GM18951 (cell line): ENCODE measurements around the gene RNPEPL1.
"Not testable (repeated sequence)": the region's sequence is repeated elsewhere in the genome, so short reads cannot be mapped to it uniquely, and the experiment has no call there.

ENCODE experiments used
- POLR2A ChIP-seq: IDR thresholded peaks from 4 replicates; pipeline ENCODE4 v1.6.1; 2011; ENCODE audit warnings: mild to moderate bottlenecking; ENCODE audit not compliant: insufficient read length, insufficient read depth; ENCODE audit errors: extremely low read depth
- in situ Hi-C: fragments of 300-500 bp; cut with MboI; formaldehyde crosslinking; loops from one replicate; pipeline ENCODE4 v1.12.0; 2022; ENCODE audit warnings: low sequenced_read_pairs, mixed read lengths, inconsistent platforms; ENCODE audit not compliant: unreplicated experiment

RNPEPL1 gene

DNA sequence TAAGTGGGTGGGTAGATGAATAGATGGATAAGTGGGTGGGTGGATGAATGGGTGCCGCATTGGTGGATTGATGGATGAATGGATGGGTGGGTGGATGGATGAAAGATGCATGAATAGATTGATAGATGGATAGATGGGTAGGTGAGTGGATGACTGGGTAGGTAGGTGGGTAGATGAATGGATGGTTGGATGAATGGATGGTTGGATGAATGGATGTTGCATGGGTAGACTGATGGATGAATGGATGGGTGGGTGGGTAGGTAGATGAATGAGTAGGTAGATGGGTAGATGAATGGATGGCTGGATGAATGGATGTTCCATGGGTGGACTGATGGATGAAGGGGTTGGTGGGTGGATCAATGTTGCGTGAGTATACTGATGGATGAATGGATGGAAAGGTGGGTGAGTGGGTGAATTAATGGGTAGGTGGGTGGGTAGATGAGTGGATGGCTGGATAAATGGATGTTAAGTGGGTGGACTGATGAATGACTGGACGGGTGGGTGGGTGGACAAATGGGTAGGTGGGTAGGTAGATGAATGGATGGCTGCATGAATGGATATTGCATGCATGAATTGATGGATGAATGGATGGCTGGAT lies 41.0 kb upstream of the RNPEPL1 start:
- no peak for TF ChIP-seq POLR2A
- in situ Hi-C loops: no loop called here

DNA sequence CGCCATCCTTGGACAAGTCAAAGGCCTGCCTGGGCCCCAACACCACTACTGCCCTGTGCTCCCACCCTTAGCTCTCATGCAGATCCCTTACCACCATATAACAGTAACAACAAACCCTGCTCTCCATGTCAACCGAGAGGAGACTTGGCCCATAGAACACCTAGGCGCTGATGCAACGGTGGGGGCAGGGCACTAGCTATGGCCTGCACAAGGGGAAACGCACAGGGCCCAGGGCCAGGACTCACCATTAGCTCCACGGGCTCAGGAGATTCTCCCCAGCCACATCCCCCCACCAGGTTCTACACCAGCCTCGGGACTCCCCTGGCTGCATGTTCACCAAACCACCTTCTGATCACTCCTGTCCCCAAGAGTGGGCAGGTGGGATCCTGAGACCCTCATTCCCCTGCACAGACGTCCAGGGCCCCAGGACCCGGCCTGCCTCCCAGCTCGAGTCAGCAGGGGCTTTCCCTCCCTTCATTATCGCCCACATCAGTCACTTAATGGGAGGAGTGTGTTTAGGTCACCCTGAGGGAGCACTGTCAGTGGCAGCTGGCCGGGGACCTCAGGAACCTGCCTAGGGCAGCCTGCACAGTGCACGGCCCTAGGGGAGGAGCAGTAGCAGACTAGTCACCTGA lies 39.8 kb upstream of the RNPEPL1 start:
- no peak for TF ChIP-seq POLR2A
- in situ Hi-C loops: no loop called here

DNA sequence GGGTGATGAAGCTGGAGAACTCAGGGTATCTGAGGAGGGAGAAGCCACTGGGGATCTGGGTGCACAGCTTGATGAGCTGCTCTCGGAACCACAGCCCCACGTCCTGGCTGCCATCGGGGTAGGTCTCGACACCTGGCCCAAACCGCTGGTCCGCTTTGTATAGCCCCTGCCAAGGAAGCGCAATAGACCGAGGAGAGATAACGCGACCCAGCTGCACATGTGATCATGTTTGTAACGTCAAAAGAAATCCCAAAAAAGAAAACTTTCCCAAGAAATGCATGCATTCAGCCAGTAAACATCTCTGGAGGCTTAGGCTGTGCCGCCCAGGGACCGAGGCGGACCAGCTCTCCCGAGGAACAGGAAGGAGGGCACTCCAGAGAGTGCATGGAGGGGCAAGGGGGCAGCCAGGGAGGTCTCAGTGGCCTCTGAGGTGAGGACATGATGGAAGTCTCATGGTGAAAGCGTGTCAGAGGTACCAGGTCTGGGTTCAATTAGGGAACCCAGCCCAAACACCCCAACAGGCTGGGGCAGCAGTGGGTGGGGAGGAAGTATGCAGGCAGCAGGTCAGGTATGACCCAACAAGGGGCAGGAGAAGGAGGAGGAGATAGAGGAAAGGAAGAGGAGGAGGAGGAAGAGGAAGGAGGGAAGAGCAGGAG lies 38.8 kb upstream of the RNPEPL1 start:
- in situ Hi-C loops: no loop called here

DNA sequence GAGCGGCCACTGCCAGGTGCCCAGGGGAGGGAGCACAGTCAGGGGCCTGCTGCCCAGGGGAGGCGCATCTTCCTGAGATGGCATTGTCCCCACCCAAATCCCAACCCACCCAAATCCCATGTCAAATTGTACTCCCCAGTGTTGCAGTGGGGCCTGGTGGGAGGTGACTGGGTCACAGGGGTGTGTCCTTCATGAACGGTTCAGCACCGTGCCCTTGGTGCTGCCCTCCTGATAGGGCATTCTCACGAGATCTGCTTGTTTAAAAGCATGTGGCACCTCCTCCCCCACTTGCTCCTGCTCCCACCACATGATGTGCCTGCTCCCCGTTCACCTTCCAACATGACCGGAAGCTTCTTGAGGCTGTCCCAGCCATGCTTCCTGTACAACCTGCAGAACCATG lies 38.1 kb upstream of the RNPEPL1 start:
- in situ Hi-C loops: no loop called here
- no peak for TF ChIP-seq POLR2A

More for the DNA sequence above, 38.8 kb upstream of the RNPEPL1 start:
- TF ChIP-seq POLR2A: no peak

DNA sequence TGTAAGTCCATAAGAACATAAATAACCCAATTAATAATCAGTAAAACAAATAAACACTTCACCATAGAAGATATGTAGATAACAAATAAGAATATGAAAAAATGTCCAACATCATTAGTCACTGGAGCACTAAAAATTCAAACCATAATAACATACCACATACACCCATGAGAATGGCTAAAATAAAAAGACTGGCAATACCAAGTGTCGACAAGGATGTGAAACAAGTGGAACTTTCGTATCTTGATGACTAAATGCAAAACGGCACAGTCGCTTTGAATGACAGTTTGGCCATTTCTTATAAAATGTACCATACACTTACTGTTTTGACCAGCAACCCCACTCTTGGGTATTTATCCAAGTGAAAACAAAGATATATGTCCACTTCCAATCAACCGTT lies 37.2 kb upstream of the RNPEPL1 start:
- in situ Hi-C loops: no loop called here
- TF ChIP-seq POLR2A: no peak

DNA sequence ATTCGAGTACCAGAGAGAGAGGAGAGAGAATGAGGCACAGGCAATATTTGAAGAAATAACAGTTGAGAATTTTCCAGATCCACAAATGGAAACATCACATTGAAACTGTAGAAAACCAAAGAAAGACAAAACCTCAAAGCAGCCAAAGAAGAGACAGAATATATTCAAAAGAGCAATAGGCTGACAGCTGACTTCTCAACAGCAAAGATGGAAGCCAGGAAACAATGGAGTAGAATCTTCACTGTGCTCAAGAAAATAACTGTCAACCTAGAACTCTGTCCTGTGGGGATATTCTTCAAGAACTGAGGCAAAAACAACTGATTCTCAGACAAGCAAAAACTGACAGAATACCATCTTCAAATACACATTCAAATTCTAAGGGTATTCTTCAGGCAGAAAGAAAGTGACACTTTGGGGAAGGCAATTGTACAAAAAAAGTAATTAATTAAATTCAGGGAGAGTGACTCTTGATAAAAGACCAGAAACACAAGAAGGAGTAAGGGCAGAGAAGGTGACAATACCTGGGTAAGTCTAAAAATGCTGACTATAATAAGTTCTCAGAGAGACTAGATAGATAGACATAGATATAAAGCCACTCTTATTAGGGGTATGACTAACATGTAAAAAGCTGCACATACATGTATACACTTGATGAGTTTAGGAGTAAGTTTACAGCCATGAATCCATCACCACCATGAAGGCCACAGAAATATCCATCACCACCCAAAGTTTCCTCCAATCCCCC lies 36.1 kb upstream of the RNPEPL1 start:
- in situ Hi-C loops: no loop called here
- TF ChIP-seq POLR2A: no peak

DNA sequence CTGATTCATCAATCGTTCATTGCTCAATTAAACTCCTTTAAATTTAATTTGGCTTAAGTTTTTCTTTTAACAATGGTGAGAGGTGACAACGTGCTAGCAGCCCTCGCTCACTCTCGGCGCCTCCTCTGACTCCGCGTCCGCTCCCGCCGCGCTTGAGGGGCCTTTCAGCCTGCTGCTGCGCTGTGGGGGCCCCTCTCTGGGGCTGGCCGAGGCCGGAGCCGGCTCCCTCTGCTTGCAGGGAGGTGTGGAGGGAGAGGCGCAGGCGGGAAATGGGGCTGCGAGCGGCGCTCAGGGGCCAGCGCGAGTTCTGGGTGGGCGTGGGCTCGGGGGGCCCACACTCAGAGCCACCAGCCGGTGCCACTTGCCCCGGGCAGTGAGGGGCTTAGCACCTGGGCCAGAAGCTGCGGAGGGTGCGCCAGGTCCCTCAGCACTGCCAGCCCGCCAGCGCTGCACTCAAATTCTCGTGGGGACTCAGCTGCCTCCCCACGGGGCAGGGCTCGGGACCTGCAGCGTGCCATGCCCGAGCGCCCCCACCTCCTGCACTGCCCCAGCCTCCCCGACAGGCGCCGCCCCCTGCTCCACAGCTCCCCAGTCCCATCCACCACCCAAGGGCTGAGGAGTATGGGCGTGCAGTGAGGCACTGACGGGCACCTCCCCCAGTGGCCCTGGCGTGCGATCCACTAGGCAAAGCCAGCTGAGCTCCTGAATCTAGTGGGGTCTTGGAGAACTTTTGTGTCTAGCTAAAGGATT lies 30.1 kb upstream of the RNPEPL1 start:
- in situ Hi-C loops: no loop called here
- TF ChIP-seq POLR2A: no peak

DNA sequence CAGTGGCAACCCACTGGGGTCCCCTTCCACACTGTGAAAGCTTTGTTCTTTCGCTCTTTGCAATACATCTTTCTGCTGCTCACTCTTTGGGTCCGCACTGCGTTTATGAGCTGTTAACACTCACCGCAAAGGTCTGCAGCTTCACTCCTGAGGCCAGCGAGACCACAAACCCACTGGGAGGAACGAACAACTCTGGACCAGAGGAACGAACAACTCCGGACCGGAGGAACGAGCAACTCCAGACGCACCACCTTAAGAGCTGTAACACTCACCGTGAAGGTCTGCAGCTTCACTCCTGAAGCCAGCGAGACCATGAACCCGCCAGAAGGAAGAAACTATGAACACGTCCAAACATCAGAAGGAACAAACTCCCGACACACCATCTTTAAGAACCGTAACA lies 29.2 kb upstream of the RNPEPL1 start:
- in situ Hi-C loops: not testable (repeated sequence)

DNA sequence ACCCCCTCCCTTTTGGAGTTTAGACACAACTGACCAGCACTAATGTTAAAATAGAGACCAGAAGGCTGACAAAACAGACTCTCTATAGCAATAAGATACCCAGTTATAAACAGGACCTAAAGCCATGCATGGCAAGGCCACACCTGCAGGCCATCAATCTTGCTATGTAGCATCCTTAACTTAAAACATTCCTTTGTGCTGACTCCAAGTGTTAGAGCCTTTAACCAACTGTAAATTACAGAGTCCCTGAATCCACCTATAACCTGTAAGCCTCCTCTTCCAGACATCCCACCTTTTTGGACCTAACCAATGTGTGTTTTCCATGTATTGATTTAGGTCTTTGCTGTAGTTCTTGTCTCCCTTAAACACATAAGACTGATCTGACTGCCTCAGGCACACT lies 28.4 kb upstream of the RNPEPL1 start:
- no peak for TF ChIP-seq POLR2A
- in situ Hi-C loops: no loop called here

DNA sequence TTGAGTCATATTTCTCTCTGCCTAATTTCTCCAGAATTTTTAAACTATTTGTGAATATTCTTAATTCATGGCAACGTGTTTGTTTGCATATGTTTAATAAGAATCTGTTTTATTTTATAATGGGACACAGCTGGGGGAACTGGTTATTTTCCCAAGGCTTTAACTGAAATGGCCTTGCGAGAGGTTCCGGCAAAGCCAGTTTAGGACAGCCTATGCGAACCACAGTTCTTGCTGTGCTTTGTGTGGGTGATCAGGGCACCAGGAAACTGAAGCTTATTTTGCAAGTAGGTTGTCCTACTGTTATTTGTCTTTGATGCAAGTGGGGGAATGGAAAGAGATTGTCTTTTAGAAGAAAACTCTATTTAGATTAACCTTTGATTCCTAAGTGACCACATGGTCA lies 17.0 kb upstream of the RNPEPL1 start:
- no peak for TF ChIP-seq POLR2A
- in situ Hi-C loops: no loop called here

DNA sequence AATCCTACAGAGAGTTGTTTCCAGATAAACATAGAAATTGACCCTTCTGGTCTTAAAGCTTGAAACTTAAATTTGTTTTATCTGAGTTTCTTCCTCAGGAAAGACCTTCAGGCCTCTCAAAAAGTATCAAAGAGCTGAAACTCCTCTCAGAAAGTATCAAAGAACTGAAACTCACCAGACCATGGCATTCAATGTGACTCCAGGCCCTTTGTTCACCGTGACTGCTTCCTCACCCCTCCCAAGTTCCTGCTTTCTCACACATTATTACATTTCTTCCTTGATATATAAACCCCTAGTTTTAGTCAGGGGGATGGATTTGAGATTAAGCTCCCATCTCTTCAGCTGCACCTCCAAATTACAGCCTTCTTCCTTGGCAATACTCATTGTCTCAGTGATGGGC lies 16.5 kb upstream of the RNPEPL1 start:
- in situ Hi-C loops: no loop called here
- no peak for TF ChIP-seq POLR2A

DNA sequence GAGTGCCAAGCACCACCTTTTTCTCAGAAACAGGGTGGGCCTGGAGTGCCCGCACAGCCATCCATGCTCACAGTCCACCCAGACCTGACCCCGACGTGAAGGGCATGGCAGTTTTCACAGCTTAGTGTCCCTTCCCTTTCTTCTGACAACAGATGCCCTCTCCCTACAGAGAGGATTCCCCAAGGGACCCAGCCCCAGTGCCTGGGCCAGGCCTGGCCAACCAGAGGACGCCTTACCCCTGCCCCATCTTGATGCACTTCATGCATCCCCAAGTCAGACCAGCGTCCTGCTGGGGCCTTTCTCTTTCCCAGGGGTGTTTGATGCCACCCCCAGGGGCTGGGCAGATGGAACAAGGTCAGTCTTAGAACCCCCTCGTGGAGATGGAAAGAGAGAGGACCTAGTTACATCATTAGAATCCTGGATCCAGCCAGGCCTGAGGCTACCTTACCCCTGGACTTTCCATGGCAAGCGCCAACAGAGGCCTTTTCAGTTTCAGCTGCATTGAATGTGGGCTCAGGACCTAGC lies 14.3 kb upstream of the RNPEPL1 start:
- in situ Hi-C loops: no loop called here
- no peak for TF ChIP-seq POLR2A
